GM21786 (cell line): ENCODE data around the gene GRK4.
A peak's percentile ranks its signal among the peaks of the same experiment; 100 is the strongest.
"Not testable (repeated sequence)": the region's sequence is repeated elsewhere in the genome, so short reads cannot be mapped to it uniquely, and the experiment has no call there.

Experiments
- ATAC-seq: cut with Tn5 transposase; IDR thresholded peaks from one replicate; pipeline ENCODE4 v1.9.1; 2021; ENCODE audit not compliant: unreplicated experiment

Gene GRK4

DNA sequence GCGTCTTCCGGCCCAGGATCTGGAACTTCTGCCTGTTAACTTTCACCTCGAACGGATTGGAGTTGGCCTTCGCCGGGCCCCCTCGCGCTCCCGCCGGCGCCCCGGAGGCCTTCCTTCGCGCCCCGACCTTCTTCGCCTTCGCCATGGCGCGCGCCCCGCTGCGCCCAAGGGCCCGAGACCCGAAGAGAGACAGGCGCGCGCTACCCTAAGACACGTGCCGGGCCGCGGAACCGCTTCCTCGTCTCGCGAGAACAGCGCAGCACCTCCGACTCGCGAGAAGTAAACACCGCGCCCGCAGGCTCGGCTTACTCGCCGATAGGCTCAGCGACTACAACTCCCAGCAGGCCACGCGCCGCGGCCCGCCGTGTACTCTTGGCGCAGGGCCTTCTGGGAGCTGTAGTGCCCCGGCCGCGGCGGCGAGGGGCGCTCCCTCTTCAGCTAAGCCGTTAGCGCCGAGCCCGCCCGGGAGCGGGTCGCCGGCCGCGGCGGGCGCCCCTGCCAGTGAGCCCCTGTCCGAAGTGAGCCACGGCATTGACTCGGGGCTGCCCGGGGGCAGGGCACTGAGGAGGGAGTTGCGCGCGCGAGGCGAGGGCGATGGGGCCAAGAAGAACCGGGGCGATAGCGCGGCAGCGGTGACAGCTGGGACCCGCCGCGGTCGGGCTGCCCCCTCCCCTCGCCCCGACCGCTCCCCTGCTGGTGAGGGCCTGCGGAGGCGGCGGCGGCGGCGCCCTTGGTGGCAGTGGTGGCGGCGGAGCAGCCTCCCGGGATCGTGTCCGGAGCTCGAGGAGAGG, at the start of gene GRK4, which contains the start of gene NOP14:
Gene GRK4 (plus strand): TSS at position 397 of the 791 bp plus-strand sequence. CDS start 500 bp downstream, outside the sequence.
Gene NOP14 (minus strand): TSS at position 232 of the 791 bp plus-strand sequence. CDS start 87 bp downstream, at position 145.
- peak; percentile 91 for ATAC-seq

DNA sequence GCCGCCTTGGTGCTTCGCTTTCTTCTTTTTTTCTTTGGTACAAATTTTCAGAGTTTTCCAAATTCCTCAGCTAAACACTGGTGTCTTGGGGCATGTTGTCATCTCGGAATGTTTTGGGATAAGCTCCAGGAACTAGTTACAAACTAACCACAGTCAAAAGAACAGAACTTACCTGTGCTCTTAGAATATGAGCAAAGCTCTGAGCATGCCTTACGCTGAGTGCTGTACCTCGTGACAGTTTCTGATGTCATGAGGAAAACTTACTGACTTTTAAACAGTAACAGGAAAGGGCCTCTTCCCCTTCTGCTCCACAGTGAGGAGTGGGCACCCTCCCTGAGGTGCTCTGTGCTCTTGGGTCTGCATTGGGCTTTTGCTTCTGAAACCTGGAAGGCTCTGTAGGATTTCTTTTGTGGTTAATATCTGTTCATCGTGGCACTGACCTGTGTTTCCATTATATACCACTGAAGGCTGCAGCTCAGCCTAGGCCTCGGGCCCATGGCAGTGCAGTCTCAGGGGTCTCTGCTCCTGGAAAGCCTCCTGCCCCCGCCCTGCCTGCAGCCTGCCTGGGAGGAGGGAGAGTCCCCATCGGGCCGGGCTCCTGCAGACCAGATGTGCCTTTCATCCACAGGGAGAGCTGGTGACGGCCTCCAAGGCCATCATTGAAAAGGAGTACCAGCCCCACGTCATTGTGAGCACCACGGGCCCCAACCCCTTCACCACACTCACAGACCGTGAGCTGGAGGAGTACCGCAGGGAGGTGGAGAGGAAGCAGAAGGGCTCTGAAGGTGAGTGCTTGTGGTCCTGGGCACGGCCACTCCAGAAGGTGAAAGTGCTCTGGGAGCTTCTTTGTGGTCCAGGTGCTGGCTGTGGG, 48.9 kb upstream of the GRK4 start:
- ATAC-seq, result no peak

DNA sequence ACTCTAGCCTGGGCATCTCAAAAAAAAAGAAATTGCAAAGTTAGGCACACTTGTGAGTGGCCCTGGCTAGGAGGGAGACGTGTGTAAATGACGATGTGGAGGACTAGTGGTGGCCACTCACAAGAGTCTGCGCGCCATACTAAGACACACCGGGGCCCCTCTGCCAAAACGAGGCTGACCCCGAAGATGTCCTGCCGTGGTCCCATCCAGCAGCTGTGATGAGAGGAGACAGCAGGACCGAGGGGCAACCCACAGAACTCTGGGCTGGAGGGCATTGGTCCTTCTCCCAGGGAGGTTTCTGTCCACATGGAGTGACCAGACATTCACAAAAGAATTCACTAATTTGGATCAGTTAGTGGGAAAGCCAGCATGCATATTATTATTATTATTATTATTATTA, 47.6 kb upstream of the GRK4 start:
- no peak for ATAC-seq

DNA sequence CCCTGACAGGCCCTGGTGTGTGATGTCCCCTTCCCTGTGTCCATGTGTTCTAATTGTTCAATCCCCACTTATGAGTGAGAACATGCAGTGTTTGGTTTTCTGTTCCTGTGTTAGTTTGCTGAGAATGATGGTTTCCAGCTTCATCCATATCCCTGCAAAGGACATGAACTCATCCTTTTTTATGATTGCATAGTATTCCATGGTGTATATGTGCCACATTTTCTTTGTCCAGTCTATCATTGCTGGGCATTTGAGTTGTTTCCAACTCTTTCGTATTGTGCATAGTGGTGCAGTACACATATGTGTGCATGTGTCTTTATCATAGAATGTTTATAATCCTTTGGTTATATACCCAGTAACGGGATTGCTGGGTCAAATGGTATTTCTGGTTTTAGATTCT, 46.7 kb upstream of the GRK4 start:
- ATAC-seq, result not testable (repeated sequence)

DNA sequence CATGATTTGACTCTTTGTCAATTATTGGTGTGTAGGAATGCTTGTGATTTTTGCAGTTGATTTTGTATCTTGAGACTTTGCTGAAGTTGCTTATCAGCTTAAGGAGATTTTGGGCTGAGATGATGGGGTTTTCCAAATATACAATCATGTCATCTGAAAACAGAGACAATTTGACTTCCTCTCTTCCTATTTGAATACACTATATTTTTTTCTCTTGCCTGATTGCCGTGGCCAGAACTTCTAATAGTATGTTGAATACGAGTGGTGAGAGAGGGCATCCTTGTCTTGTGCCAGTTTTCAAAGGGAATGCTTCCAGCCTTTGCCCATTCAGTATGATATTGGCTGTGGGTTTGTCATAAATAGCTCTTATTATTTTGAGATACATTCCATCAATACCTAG, 45.1 kb upstream of the GRK4 start:
- not testable (repeated sequence) for ATAC-seq

DNA sequence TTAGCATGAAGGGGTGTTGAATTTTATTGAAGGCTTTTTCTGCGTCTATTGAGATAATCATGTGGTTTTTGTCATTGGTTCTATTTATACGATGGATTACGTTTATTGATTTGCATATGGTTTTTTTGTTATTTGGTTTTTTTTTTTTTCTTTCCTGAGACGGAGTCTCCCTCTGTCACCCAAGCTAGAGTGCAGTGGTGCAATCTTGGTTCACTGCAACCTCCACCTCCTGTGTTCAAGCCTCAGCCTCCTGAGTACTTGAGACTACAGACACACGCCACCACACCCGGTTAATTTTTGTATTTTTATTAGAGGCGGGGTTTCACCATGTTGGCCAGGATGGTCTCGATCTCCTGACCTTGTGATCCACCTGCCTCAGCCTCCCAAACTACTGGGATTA, 44.7 kb upstream of the GRK4 start:
- not testable (repeated sequence) for ATAC-seq

DNA sequence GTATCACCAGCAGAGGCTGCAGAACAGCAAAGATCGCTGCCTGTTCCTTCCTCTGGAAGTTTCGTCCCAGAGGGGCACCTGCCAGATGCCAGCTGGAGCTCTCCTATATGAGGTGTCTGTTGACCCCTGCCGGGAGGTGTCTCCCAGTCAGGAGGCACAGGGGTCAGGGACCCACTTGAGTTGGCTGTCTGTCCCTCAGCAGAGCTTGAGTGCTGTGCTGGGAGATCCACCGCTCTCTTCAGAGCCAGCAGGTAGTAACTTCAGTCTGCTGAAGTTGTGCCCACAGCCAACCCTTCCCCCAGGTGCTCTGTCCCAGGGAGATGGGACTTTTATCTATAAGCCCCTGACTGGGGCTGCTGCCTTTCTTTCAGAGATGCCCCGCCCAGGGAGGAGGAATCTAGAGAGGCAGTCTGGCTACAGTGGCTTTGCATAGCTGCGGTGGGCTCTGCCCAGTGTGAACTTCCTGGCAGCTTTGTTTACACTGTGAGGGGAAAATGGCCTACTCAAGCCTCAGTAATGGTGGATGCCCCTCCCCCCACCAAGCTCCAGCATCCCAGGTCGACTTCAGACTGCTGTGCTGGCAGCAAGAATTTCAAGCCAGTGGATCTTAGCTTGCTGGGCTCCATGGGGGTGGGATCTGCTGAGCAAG, 40.8 kb upstream of the GRK4 start:
- not testable (repeated sequence) for ATAC-seq

DNA sequence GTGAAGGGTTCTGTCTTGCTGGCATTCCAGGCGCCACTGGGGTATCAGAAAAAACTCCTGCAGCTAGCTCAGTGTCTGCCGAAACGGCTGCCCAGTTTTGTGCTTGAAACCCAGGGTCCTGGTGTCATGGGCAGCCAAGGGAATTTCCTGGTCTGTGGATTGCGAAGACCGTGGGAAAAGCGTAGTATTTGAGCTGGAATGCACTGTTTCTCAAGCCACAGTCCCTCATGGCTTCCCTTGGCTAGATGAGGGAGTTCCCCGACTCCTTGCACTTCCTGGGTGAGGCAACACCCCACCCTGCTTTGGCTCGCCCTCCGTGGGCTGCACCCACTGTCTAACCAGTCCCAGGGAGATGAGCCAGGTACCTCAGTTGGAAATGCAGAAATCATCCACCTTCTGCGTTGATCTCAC, 40.2 kb upstream of the GRK4 start:
- no peak for ATAC-seq

DNA sequence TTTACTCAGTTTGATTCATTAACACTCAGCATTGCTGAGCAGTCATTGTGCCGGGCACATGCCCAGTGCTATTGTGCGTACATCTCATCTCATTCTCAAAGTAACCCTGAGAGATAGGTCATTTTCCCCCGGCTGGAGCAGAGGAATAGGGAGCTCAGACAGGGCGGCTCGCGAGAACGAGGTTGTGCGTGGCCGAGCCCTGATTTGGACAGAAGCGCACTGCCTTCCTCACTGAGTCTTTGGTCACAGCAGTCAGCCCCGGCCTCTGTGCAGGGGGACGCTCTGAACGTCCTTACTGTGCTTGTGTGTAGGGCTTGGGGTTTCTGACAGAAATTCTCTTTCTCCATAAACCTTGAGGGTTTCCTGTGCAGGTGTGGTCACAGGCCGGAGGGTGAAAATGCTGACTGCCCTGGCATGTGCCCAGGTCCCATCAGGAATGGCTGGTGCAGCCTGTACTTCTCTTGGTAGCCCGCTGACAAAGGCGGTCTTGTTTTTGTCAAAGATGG, 39.6 kb upstream of the GRK4 start:
- no peak for ATAC-seq

DNA sequence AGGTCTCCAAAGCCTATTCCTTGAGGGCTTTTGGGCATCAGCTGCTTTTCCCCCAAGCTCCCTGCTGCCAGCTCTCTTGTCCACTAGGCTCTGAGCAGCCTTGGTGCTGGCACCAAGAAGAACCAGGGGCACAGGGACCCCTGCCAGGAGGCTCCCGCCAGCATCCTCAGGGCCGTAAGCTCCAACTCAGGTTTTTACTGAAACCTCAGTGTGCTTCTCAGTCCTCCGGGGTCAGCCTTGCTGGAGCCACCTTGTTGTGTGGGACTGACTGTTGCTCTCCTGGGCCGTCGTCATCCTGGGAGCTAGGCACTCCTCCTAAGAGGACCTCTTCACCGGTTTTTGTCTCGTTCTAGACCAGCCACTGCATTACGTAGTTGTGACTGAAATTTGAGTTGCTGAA, 39.1 kb upstream of the GRK4 start:
- no peak for ATAC-seq

DNA sequence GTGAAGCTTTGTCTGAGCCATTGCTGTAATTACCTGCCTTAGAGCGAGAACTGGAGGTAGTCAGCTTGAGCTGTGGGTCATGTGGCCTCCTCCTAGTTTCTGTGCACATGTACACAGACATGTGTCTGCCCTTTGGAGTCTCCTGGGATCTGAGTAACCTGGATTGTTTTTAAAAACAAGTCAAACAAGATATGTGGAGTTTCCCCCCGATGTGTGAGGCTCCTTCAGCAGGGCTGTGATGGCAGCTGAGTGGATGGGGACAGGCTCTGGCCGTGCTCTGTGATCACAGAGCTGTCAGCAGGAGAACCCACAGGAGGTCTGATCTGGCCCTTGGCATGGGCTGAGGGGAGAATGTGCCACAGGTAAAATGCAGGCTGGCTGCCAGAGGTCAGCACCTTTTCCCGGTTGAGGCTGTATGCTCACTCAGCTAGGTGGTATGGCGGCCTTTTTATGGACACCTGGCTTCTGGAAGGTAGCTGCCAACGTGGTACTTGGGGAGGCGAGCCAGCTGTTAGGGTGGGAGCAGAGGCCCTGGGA, 38.5 kb upstream of the GRK4 start:
- no peak for ATAC-seq

DNA sequence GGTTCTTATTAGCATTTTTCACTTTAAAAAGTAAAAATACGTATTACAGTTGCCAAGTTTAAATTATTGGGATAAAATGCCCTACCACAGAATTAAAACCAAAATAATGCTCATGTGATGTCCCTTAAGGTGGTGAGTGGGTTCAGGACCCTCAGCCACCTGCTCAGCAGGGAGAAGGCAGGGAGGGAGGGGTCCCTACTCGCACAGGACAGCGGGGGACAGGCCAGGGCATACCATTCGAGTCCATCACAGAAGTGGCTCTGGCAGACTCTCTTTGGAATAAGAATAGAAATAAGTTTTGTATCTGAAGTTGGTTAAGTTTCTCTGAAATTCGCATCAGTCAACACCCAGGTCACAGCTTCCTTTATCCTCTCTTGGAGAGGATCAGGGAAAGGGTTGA, 37.9 kb upstream of the GRK4 start:
- ATAC-seq, result no peak

DNA sequence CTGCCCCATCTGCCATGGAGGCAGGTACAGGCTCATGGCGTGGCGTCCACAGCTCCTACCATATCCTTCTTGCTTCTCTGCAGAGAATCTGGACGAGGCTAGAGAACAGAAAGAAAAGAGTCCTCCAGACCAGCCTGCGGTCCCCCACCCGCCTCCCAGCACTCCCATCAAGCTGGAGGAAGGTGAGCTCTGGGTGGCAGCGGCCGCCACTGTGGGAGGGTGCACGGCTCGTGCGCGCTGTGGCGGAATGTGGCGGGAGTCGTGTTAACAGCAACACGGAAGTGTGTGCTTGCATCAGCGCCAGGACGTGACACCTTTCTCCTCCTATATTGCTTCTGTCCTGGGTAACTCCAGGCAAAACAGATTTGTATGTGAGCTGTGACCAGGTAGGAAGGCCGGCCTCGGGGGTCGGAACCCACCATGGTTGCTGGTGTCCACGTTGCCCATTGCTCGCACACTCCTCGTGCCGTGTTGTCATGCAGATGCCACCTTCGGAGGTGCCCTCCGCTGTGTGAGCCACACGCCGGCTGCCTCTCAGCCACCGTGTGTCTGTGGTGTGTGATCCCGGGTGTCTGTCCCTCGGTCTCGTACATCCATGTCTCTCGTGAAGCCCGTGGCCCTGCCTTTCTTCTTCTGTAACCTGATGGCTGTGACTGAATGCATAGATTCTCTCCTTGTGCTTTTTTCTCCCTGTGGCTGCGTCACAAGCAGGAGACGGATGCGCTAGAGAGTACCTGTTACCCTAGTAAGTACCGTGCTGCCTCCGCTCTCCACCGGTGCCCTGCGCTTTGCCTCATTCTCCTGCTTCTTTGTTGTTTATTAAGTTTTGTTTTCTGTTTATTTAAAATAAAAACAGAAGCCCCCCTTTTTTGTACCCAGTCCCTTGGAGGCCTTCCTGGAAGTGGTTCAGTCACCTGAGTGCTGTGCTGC, 37.2 kb upstream of the GRK4 start:
- no peak for ATAC-seq

DNA sequence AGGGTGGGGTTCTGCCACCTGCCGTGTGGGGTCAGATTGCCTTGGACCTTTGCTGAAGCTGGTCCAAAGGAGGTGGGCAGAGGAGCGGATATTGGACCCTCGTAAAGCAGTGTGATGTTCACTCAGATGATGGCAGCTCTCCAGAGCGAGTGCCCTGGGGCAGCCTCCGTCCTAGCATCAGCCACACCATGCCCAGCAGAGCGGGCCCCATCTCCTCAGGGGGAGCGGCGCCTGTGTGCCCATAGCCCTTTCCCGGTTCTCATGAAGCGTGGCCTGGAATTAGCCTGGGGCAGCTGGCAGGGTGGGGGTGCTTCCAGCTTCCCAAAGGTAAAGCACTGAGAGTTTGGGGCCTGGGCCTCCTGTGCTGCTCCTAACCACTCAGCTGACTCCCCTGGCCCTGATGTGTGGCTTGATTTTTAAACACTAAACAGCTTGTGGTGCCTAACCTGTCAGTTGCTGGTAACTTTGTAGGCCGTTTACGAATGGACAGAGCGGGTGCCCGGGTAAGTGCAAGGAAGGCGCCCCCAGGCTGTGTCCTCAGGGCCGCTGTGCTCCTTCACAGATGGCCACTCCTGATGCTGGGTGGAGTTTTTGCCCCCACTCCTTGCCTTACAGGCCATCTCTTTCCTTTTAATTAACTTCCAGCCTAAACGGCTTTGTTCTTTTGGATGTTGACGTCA, 36.2 kb upstream of the GRK4 start:
- ATAC-seq, result no peak

DNA sequence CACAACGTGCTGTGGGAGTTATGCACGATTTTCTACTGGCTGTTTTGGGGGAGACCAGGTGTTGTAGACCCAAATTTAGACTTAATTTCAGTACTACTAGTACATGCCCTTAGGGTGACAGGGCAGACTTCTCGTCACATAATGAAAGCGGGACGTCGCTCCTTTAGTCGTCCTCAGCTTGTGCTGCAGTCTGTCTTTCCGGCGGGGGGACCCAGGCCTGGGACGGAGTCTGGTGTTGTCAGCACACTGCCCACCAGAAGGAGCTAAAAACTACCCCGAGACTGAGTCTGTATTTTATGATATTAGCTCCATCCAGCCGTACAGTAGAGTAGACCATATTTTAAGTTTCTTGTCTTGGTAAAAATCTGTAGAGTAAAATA, 35.7 kb upstream of the GRK4 start:
- ATAC-seq, result no peak

DNA sequence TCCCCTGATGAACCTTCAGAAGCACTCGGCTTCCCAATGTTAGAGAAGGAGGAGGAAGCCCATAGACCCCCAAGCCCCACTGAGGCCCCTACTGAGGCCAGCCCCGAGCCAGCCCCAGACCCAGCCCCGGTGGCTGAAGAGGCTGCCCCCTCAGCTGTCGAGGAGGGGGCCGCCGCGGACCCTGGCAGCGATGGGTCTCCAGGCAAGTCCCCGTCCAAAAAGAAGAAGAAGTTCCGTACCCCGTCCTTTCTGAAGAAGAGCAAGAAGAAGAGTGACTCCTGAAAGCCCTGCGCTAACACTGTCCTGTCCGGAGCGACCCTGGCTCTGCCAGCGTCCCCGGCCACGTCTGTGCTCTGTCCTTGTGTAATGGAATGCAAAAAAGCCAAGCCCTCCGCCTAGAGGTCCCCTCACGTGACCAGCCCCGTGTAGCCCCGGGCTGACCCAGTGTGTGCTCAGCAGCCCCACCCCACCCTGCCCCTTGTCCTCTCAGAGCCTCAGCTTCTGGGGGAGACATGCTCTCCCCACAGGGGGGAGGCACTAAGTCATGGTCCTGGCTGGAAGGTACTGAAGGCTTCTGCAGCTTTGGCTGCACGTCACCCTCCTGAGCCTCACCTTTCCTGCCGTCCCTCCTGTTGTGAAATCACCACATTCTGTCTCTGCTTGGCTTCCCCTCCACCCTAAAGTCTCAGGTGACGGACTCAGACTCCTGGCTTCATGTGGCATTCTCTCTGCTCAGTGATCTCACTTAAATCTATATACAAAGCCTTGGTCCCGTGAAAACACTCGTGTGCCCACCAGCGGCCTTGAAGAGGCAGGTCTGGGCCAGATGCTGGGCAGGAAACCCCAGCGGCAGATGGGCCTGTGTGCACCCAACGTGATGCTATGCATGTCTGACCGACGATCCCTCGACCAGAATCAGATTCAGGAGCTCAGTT, 34.9 kb upstream of the GRK4 start:
- no peak for ATAC-seq

DNA sequence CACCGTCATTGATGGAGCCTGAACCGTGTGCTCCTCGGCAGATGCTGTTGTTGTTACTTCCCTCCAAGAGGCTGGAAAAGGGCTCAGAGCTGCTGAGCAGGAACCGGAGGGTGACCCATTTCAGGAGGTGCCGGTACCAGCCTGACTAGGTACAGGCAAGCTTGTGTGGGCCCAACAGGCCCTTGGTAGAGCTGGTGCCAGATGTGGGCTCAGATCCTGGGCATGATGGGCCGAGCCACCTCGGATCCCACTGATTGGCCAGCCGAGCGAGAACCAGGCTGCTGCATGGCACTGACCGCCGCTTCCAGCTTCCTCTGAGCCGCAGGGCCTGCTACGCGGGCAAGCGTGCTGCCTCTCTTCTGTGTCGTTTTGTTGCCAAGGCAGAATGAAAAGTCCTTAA, 33.9 kb upstream of the GRK4 start:
- no peak for ATAC-seq

DNA sequence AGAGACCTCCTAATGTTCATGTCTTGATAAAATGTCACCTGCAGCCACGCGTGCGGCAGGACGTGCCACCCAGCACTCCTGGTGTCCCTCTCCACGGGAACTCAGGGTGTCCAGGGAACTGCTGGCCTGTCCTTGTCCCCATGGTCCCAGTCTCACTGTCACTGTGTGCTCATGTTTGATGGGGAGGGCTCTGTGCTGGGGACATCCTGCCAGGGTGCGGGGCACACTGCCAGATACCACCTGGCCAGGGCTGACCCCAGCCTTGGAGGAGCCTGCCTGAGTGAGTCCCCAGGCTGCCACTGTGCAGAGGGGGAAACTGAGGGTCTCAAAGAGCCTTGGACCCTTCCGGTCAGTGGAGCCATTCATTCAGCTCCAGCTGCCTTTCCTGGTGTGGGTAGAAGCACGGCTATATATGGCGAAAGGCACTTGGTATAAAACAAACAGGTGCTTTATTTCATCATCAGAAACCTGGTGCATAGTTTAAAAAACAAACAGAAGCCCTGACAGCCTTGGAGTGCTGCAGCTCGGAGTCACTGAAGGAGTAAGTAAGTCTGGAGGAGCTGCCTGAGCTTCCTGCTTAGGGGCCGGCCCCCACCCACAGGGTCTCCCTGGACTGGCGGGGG, 33.1 kb upstream of the GRK4 start:
- no peak for ATAC-seq
